Measurements from ENCODE around the gene TLL1. TPM values are rescaled to one million over a fixed set of nuclear protein-coding genes. Genes with fewer than 3 reads are reported as not detected.

Gene TLL1
- total RNA-seq, 1 donor from 2014 or later: 0.05 TPM

- intact Hi-C loops (cut with micrococcal nuclease): no loop called here
These were observed 97.8 kb downstream of the TLL1 start for GRCh38 chr4:165970703-165971420.

DNA sequence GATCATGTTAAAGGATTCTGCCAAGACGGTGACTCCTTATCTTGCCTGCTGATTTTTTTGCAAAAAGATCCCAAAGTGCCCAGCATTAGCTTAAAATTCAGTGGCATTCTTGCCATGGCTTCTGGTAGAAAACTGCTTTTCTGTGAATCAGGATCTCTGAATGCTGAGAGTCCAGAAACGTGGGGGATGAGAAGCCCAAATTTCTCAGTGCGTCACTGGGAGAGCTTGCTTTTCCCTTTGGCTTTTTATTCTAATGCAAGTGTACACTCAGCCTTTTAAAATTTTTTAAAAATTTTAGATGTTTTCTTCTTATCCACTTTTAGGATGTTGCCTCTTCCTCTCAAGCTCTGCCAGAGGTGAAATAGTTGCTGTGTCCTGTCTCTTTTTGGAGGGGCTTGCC is 98.4 kb downstream of the TLL1 start:
- intact Hi-C loops (cut with micrococcal nuclease): no loop called here

DNA sequence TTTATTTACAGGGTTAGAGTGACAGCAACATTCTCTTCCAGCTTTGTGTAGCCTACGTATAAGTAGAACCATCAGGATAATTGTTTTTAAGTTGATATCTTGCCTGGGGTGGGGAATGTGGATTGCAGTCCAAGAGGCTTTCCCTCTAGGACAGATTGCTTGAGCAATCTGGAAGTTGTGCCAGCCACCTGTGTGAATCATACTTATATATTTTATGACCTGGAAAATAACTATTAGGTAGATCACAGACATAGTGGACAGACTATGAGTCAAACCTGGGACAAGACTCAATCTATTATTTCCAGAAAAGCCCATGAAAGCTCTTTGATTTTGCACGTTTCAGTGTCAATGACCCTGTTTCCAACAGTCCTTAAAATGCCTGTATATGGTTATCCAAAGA is 98.9 kb downstream of the TLL1 start:
- intact Hi-C loops (cut with micrococcal nuclease): no loop called here

DNA sequence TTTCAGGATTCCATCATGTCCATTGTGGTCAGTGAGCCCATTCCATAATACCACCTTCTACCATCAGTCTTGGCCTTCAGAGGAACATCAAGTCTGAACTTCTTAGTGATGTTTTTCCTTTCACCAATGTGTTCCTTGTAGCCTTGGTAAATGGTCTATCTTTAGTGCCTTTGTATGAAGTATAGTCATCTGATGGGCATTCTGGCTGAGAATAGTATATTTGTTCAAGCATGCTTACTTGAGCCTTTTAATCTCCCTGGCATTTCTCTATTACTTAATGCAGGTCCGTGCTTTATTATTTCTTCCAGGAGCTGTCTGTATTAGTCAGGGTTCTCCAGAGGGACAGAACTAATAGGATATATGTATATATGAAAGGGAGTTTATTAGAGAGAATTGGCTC is 99.7 kb downstream of the TLL1 start:
- intact Hi-C loops (cut with micrococcal nuclease): no loop called here

DNA sequence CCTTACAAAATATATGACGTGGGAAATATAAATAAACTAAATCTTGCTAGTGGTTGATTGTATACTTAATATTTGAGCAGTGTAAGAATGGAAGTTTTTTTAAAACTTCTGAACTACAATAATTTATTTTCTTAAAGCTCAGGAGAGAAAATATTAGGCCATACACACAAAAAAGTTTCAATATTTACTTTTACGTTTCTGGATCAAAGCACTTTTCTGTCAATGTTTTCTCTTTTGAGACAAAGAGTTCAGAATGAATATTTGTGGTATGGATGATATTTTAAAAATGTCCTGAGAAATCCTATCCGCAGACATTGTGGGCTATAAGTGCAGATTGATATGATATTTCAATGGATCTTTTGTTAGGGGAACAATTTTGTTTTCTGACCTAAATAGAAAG is 109.9 kb downstream of the TLL1 start:
- intact Hi-C loops (cut with micrococcal nuclease): no loop called here

- intact Hi-C loops (cut with micrococcal nuclease): no loop called here
These were observed 114.1 kb downstream of the TLL1 start for GRCh38 chr4:165986956-165987698.

GRCh38 chr4:165991325-165992180 is 118.5 kb downstream of the TLL1 start:
- intact Hi-C loops (cut with micrococcal nuclease): no loop called here

DNA sequence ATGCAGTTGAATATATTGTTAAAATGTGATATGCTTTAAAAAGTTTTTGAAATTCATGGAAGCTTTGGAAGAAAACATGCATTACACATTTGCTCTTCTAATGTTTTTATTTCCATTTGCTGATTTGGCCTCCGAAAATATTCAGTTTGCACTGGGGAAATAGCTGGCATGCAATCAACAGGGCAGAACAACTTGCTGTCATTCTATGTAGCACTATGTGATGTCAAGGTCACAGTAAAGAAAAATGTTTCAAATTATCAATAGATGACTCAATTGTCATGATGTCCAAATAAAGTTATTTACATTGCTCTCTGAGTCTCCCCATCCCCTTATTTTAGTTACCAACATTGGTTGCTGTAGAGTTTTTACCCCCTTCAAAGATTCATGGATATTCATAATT is 119.2 kb downstream of the TLL1 start:
- intact Hi-C loops (cut with micrococcal nuclease): no loop called here

DNA sequence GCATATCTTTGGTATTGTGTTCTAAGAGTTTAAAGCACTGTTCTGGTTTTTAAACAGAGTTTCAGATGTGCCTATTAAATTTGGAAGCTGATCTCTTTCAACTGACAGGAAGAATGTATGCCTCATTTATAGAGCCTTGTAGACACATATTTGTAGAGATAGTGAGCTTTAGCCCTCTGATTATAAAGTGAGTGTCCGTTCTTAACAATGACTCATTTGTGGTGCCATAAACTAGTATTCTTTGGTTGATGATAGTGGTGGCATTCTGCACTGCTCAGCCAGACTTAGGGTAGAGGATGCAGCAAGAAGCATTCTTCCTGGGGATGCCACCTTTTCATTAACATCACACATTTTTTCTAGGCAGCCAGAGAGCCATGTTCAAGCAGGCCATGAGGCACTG is 121.7 kb downstream of the TLL1 start:
- intact Hi-C loops (cut with micrococcal nuclease): no loop called here

GRCh38 chr4:166003811-166004210 is 130.8 kb downstream of the TLL1 start:
- intact Hi-C loops (cut with micrococcal nuclease): no loop called here

- intact Hi-C loops (cut with micrococcal nuclease): loop anchor here (1.0 kb wide), 1 partner anchor 18 kb away; no protein-coding TSS in a partner anchor
These were observed 133.2 kb downstream of the TLL1 start for GRCh38 chr4:166006217-166006616.

GRCh38 chr4:166008510-166008909 is 135.5 kb downstream of the TLL1 start:
- intact Hi-C loops (cut with micrococcal nuclease): no loop called here

GRCh38 chr4:166012129-166013030 is 139.3 kb downstream of the TLL1 start:
- intact Hi-C loops (cut with micrococcal nuclease): no loop called here

DNA sequence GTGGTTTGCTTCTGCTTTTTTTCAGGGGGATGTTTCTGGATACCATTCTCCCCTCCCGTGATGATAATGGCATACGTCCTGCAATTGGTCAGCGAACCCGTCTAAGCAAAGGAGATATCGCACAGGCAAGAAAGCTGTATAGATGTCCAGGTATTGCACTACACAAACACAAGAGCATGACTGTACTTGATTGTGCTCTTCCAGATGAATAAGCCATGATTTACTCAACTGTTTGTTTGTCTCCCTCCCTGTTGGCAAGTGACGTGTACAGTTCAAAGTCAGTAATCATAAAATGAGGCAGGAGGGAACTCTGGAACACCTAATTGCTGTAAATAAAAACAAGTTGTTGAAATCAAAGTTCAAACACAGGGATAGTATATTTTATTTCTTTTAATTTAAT is 141.4 kb downstream of the TLL1 start:
- intact Hi-C loops (cut with micrococcal nuclease): no loop called here

DNA sequence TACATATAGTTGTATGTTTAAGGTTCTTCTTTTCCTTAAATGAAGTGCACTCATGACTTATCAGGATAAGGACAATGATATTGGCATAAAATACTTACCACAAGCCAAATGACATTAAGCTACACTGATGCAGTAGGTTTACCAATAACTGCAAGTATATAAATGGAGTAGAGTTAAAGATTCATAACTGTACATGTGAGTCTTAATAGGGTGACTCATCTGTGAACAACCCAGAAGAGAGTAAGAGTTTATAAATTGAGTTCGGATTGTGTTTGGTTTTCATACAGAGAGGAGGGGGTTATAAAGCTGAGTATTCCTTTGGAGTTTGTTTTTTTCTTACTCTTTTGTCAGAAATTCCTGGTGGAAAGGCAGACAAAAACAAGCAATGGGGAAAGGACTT is 144.8 kb downstream of the TLL1 start:
- intact Hi-C loops (cut with micrococcal nuclease): no loop called here

GRCh38 chr4:166019441-166020220 is 146.6 kb downstream of the TLL1 start:
- intact Hi-C loops (cut with micrococcal nuclease): no loop called here

DNA sequence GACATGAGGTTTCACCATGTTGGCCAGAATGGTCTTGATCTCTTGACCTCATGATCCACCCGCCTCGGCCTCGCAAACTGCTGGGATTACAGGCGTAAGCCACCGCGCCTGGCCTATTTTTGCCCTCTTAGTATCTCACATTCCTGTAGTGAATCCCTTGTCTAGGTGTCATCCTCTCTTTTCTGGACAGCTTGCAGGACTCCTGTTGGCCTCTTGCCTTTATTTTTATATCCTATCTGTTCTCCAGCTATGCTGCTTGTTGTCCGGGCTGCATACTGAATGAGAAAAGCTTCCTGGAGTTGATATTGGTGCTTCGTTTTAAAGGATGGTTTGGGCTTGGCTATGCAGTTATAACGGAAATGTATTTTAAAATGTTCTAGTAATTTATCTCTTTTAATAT is 148.6 kb downstream of the TLL1 start:
- intact Hi-C loops (cut with micrococcal nuclease): no loop called here

GRCh38 chr4:166034965-166035364 is 161.9 kb downstream of the TLL1 start:
- intact Hi-C loops (cut with micrococcal nuclease): no loop called here

DNA sequence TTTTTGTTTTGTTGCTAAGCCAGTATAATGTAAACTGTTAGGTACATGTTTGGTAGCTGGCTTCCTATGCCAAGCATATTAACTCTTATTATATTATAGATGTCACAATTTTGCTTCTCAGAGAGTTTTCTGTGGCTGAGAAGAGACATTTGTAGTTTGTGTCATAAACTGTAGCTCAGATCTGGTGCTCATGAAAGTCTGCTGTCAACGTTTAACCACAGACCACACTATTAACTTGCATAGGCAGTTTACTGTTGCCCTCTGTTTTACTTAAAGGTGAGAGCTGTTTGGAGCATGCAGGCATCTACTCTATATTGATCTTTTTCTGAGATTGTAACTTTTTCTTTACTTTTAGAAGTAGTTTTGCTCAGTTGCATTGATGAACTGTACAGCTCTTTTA is 166.8 kb downstream of the TLL1 start:
- intact Hi-C loops (cut with micrococcal nuclease): no loop called here

DNA sequence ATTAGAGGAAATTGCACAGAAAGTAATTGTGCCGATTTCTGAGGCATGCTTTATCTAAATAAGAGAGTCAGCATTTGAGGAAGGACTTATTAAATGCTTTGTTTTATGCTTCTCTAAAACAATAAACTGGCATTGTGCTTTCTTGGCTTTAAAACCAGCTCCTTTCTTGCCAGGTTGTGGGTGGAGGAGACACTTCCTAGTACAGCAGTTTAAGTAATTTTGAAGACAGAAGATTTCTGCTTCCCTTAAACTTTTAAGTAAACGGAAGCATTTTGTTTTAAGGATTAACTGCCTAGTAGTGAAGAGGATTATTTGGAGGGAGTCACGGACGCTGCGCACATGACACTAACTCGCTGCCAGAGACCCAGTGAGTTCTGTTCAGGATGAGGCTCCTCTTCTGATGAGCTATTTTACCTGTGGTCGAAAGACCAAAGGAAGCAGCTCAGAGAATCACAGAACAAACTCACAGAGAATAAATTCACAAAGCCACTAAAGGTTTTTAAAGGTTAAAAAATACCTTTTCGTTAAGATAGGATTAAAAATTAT is 169.5 kb downstream of the TLL1 start:
- intact Hi-C loops (cut with micrococcal nuclease): no loop called here
